Caco-2 (cell line): ENCODE results near the gene SEMA3A. TPM values are rescaled to one million over a fixed set of nuclear protein-coding genes. Genes with fewer than 3 reads are reported as not detected.

Experiments used
- BruUV-seq: library from RNA; stranded (reverse); fragments of 400-500 nt; replicated peaks from 2 replicates; lab custom pipeline; 2021; lab: Mats Ljungman, UMichigan
- CTCF ChIA-PET: fragments of 300-600 bp; sonication (Branson Sonifier 250); formaldehyde crosslinking; loops from one replicate; lab custom pipeline; 2022; ENCODE audit warnings: antibody characterized with exemption; lab: Charles Lee
- POLR2A ChIA-PET: fragments of 300-600 bp; sonication (Branson Sonifier 250); formaldehyde crosslinking; loops from one replicate; lab custom pipeline; 2022; ENCODE audit warnings: antibody characterized with exemption; lab: Charles Lee
- DNase-seq, 2 experiments: peaks; one replicate each; pipeline versions ENCODE4 v3.0.0 to v3.0.0-alpha.2; 2020 to 2022
- H3K27me3 ChIP-seq: replicated peaks from 2 replicates; pipeline ENCODE4 v1.6.0; 2011; ENCODE audit warnings: low read length; ENCODE audit not compliant: control insufficient read depth, insufficient read depth
- H3K36me3 ChIP-seq: 2 replicates; pipeline ENCODE4 v1.5.1; 2011; ENCODE audit warnings: low read length; ENCODE audit not compliant: control insufficient read depth, insufficient read depth
- H3K4me1 ChIP-seq: fragments of 250-450 bp; sonication (Bioruptor Pico); 2 replicates; pipeline ENCODE4 v1.5.1; 2020; ENCODE audit warnings: mild to moderate bottlenecking
- H3K4me3 ChIP-seq: 2 replicates; pipeline ENCODE4 v1.5.1; 2011; ENCODE audit warnings: low read depth, mild to moderate bottlenecking, control low read depth, low read length
- H3K9me3 ChIP-seq: fragments of 250-450 bp; sonication (Bioruptor Pico); 2 replicates; pipeline ENCODE4 v1.5.1; 2020; ENCODE audit warnings: mild to moderate bottlenecking, moderate library complexity
- H3K27ac Mint-ChIP-seq: one replicate; pipeline ENCODE4 v1.8.0; 2022; ENCODE audit warnings: mixed read lengths; ENCODE audit not compliant: unreplicated experiment
- H3K27me3 Mint-ChIP-seq: one replicate; pipeline ENCODE4 v1.8.0; 2022; ENCODE audit warnings: mixed read lengths; ENCODE audit not compliant: insufficient read depth, unreplicated experiment
- H3K36me3 Mint-ChIP-seq: one replicate; pipeline ENCODE4 v1.8.0; 2022; ENCODE audit warnings: mild to moderate bottlenecking, mixed read lengths; ENCODE audit not compliant: insufficient read depth, unreplicated experiment
- H3K4me1 Mint-ChIP-seq: one replicate; pipeline ENCODE4 v1.8.0; 2022; ENCODE audit warnings: low read depth, mixed read lengths; ENCODE audit not compliant: unreplicated experiment
- H3K4me3 Mint-ChIP-seq: one replicate; pipeline ENCODE4 v1.8.0; 2022; ENCODE audit warnings: mild to moderate bottlenecking, moderate library complexity, mixed read lengths; ENCODE audit not compliant: unreplicated experiment
- H3K9me3 Mint-ChIP-seq: one replicate; pipeline ENCODE4 v1.8.0; 2022; ENCODE audit warnings: mixed read lengths; ENCODE audit not compliant: unreplicated experiment
- intact Hi-C: fragments of 100-400 bp; cut with micrococcal nuclease; formaldehyde crosslinking; loops from one replicate; pipeline ENCODE4 v1.10.0; 2022; ENCODE audit not compliant: unreplicated experiment
- total RNA-seq: library from RNA; stranded (reverse); gene quantifications from 2 replicates; pipeline ENCODE4 v1.2.3, GENCODE V29; 2022
- TF ChIP-seq, protein P1 (sequence below), 2 experiments: fragments of 200-600 bp in 1 of 2; IDR thresholded peaks; 1 replicate in 1 of 2; 2 replicates in 1 of 2; pipeline versions ENCODE4 v1.5.1 to v1.8.0; 2011 to 2022; ENCODE audit warnings: antibody characterized with exemption in 1 of 2, control low read depth in 1 of 2, inconsistent platforms in 1 of 2, low read depth in 1 of 2, low read length in 1 of 2, mild to moderate bottlenecking in 1 of 2, moderate library complexity in 1 of 2; ENCODE audit not compliant: insufficient read depth in 1 of 2, severe bottlenecking in 1 of 2, unreplicated experiment in 1 of 2

Gene SEMA3A
- total RNA-seq, 1 experiment from 2014 or later = 55.1 TPM

DNA sequence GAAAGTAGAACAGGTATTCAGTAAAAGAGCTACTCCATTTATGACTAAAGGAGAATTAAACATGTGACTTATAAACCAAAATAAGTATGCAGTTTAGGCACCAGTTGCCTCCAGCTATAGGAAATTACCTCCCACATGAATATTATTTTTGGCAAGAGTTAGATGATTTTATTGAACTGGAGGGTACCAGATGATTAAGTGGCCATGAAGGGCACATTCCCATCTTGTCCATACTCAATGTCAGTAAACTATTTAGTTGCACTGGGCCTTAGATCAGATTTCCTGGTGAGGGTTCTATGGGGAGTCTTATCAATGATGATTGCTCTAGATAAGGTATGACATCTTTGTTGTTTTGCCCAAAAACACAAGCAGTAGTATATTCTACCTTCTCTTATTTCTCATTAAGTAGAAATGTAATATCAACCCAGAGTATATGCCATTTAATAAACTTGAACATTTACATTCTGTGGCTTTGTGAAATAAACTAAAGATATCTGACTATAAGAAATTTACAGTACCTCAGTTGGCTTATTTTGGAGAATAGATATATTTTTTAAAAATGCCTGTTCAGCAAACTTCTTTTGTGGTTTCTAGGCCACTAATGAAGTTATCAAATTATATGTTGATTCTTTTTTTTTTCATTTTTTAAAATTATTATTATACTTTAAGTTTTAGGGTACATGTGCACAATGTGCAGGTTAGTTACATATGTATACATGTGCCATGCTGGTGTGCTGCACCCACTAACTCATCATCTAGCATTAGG lies 145.3 kb downstream of the SEMA3A start:
- no TSS peak for BruUV-seq
- peaks cover 2% of the 10 kb centered on the region for H3K36me3 ChIP-seq
- H3K27ac Mint-ChIP-seq = no peak overlapping the region
- no peaks in the 10 kb centered on the region for H3K9me3 ChIP-seq
- H3K27me3 ChIP-seq = no peaks in the 10 kb centered on the region
- CTCF ChIA-PET = interaction anchor here (0.6 kb wide), 1 partner anchor 78 kb away, joined by 4 read pairs; no protein-coding TSS in a partner anchor
- TF ChIP-seq, protein P1, sequence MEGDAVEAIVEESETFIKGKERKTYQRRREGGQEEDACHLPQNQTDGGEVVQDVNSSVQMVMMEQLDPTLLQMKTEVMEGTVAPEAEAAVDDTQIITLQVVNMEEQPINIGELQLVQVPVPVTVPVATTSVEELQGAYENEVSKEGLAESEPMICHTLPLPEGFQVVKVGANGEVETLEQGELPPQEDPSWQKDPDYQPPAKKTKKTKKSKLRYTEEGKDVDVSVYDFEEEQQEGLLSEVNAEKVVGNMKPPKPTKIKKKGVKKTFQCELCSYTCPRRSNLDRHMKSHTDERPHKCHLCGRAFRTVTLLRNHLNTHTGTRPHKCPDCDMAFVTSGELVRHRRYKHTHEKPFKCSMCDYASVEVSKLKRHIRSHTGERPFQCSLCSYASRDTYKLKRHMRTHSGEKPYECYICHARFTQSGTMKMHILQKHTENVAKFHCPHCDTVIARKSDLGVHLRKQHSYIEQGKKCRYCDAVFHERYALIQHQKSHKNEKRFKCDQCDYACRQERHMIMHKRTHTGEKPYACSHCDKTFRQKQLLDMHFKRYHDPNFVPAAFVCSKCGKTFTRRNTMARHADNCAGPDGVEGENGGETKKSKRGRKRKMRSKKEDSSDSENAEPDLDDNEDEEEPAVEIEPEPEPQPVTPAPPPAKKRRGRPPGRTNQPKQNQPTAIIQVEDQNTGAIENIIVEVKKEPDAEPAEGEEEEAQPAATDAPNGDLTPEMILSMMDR (IDR thresholded peaks at IDR 0.05; ENCODE audit: insufficient read depth in 1 of 2, low read depth in 1 of 2, low read length in 1 of 2, severe bottlenecking in 1 of 2, unreplicated experiment in 1 of 2) = no peak
- H3K4me3 ChIP-seq = no peak overlapping the region
- H3K4me1 Mint-ChIP-seq = peaks cover 27% of the 10 kb centered on the region
- no peak overlapping the region for H3K4me3 Mint-ChIP-seq
- no peaks in the 10 kb centered on the region for H3K27me3 Mint-ChIP-seq
- intact Hi-C loops = no loop called here
- no peaks in the 10 kb centered on the region for H3K9me3 Mint-ChIP-seq
- peaks cover 48% of the 10 kb centered on the region for H3K4me1 ChIP-seq
- H3K36me3 Mint-ChIP-seq = peaks cover 29% of the 10 kb centered on the region
- POLR2A ChIA-PET = no interaction called here
- DNase-seq = no peak

DNA sequence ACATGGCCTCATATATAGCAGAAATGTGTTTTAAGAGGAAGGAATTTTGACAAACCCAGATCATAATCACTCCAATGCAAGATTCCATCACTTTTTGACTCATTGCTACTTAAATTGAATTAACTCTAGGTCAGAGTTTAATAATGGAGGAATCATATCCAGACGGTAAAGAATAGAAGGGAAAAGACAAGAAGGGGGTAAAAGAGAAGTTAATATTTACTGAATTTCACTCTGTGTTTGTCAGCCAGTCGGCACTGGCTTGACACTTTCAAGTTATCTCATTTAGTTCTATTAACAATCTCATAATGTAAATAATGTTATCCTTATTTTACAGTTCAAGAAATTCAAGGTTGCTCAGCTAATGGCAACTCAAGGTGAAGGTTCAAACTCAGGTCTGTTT lies 147.5 kb downstream of the SEMA3A start:
- BruUV-seq = no TSS peak
- H3K4me1 ChIP-seq = peaks cover 69% of the 10 kb centered on the region
- TF ChIP-seq, protein P1 (IDR thresholded peaks at IDR 0.05; ENCODE audit: insufficient read depth in 1 of 2, low read depth in 1 of 2, low read length in 1 of 2, severe bottlenecking in 1 of 2, unreplicated experiment in 1 of 2) = no peak
- Mint-ChIP-seq H3K4me3 (peak overlapping the region; percentile 9), H3K36me3 (peaks cover 31% of the 10 kb centered on the region), H3K4me1 (peaks cover 36% of the 10 kb centered on the region), H3K9me3 (no peaks in the 10 kb centered on the region), H3K27ac (peak overlapping the region; percentile 20), H3K27me3 (no peaks in the 10 kb centered on the region)
- no peaks in the 10 kb centered on the region for H3K27me3 ChIP-seq
- H3K36me3 ChIP-seq = peaks cover 2% of the 10 kb centered on the region
- CTCF ChIA-PET = no interaction called here
- no peak for DNase-seq
- no peaks in the 10 kb centered on the region for H3K9me3 ChIP-seq
- intact Hi-C loops = loop anchor here (1.0 kb wide), 1 partner anchor 25 kb away; no protein-coding TSS in a partner anchor
- POLR2A ChIA-PET = no interaction called here
- H3K4me3 ChIP-seq = no peak overlapping the region

DNA sequence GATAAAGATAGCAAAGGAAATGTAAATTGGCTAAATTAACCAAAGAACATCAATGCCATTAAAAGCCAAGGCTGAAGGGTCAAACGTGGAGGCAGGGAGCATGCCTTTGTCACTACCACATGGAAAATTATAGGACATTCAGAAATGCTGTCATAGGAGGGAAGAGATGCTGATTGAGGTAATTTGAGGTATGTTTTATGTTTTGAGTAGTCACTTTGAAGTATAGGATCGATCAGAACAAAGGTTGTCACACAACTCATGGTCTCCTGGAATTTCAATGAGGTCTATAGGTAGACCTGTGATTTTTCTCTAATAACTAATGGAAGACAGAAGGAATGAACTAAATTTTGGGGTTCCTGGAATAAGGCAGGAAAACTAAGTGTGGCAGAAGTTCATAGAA lies 149.8 kb downstream of the SEMA3A start:
- Mint-ChIP-seq H3K27me3 (no peaks in the 10 kb centered on the region), H3K4me1 (peaks cover 42% of the 10 kb centered on the region), H3K27ac (peak overlapping the region; percentile 58), H3K9me3 (no peaks in the 10 kb centered on the region), H3K4me3 (no peak overlapping the region), H3K36me3 (peaks cover 45% of the 10 kb centered on the region)
- Histone ChIP-seq H3K36me3 (peaks cover 2% of the 10 kb centered on the region), H3K4me3 (no peak overlapping the region), H3K4me1 (peaks cover 76% of the 10 kb centered on the region), H3K27me3 (no peaks in the 10 kb centered on the region), H3K9me3 (no peaks in the 10 kb centered on the region)
- intact Hi-C loops = loop anchor here (1.0 kb wide), 1 partner anchor 20 kb away; no protein-coding TSS in a partner anchor
- TF ChIP-seq, protein P1 (IDR thresholded peaks at IDR 0.05; ENCODE audit: insufficient read depth in 1 of 2, low read depth in 1 of 2, low read length in 1 of 2, severe bottlenecking in 1 of 2, unreplicated experiment in 1 of 2) = no peak
- POLR2A ChIA-PET = no interaction called here
- CTCF ChIA-PET = no interaction called here
- BruUV-seq = no TSS peak
- DNase-seq = no peak
